Fibroblast of gingiva (primary cell): ENCODE data around the gene BRI3BP.
"Not testable (repeated sequence)": the region's sequence is repeated elsewhere in the genome, so short reads cannot be mapped to it uniquely, and the experiment has no call there.

Experiments
- DNase-seq: peaks from one replicate; pipeline ENCODE4 v3.0.0-alpha.2; 2011; ENCODE audit warnings: low read depth

The BRI3BP gene

DNA sequence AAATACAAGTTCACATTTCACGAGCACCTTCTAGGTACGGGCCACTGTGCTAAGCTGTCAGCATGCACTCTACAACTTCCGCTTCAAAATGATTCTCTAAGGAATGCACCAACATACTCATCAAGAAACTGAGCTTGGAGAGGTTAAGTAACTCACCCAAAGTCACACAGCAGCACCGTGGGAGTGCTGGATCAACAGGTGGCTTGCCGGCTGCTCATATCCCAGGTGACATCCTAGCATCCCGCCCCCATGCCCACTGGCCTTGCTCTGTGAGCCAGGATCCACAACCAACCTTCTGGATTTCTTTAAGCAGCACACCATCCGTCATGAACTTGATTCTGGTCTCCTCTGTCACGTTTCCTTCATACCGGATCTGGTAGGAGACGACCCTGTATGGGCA lies 21.2 kb upstream of the BRI3BP start:
- no peak for DNase-seq

DNA sequence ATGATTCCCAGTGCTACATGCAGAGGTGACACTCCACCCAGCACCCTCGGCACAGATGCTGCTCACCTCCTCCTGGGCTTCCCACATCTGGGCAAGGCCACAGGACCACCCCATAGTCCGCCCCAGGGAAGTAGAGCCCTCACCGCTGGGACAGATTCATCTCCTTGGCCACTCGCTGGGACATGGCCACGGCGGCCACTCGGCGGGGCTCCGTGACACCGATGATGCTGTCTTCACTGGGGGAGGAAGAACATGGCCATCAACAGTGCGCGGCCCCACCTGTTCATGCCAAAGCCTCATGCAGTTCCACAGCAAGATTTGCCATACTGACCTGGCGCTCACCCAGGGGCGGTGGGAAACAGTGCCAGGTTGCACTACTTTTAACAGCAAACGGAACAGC lies 18.2 kb upstream of the BRI3BP start:
- DNase-seq = no peak

DNA sequence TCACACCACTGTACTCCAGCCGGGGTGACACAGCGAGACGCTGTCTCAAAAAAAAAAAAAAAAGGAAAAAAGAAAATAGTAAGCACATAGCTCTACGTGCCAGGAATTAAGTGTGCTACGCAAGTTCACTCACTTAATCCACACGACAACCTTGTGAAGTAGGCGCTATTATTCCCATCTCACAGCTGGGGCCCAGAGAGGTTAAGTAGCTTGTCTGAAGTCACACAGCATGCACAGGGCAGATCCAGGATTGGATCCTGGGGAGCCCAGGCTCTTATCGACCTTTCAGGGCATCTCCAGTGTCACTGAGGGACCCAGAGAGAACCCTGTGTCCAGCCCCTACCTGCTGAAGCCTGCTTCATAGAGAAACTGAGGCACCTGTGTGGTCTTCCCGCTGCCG lies 16.4 kb upstream of the BRI3BP start:
- no peak for DNase-seq

DNA sequence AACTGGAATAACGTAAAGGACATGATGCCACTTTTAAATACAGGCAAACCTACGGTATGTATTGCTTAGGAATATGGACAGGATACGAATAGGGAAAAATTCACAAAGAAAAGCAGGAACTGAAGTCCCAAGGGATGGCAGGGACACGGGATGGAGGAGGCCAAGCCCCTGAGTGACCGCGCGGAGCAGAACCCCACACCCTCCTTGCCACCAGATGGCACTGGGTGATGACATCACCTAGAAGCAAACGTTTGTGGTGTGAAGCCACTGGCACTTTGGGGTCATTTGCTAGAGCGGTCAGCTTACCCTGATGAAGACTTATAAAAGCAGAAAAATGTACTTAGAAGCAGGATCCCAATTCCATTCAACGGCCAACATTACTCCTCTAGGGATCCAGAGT lies 13.9 kb upstream of the BRI3BP start:
- no peak for DNase-seq

DNA sequence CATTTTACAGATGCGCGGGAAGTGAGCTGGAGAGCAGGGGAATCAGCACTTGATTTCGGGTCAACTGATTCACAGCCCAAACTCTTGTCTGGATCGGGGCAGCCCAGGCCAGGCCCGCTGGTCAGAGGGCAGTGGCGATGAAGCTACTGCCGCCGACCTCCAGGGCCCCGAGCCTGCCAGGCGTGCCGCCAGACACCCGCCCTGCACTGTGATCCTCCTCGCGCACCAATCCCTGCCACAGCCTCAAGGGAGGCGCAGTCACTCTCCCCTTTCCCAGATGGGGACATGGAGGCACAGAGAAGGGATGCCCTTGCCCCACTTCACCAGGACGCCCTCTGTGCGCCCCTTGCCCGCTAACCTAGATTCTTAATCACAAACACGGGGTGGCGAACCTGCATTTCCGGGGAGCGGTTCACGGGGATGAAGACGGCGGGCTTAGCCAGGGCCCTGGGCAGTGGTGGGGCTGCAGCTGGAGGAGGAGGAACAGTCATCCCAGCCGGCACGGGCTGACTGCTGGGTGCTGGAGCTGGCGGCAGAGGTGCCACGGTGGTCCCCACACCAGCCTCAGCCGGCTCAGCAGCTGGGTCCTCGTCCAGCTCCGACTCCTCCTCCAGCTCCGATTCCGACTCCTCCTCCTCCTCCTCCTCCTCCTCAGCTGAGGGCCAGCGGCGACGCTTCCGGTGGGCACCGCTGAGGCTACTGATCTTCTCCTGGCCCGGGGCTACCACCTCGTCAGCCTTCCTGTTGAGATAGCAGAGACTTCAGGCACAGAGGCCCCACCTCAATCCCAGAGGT lies 13.2 kb upstream of the BRI3BP start:
- no peak for DNase-seq

DNA sequence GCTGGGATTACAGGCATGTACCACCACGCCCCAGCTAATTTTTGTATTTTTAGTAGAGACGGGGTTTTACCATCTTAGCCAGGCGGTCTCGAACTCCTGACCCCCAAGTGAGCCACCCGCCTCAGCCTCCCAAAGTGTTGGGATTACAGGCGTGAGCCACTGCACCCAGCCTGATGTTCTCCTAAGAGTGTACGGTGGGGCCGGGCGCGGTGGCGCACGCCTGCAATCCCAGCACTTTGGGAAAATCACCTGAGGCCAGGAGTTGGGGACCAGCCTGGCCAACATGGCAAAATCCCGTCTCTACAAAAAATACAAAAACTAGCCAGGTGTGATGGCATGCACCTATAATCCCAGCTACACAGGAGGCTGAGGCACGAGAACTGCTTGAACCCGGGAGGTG lies 6.6 kb upstream of the BRI3BP start:
- DNase-seq = not testable (repeated sequence)

DNA sequence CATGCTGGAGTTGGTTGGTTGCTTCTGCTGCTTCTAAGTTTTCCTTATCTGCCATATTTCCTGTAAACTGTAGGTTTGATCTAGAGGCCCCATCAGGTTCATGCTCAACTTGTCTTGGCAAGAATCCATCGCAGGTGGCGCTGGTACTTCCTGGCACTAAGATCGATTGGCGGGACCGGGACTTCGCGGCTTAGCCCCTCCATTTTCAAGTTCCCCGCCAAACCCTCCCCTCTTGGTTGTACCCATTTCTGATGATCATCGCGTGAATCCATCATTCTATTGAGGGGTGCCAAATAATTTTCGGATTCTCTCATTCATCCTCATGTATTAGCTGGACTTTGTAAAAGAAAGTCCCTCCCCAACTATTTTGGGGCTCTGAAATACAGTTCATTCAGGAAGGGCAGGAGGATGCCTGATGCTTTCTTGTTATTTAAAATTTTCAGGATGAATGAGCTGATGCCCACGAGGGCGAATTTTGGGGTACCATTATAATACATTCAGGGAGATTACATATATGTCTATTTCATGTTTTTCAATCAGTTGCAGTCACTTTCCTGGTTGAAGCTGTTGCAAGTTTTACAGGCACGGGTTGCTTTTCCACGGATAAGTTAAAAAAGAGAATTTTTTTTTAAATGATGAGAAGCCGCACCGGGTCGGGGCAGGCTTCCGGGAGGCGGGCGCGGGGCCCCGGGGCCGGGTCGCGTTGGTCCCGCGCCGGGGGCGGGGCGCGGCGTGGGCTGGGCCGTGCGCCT lies 395 bp upstream of the BRI3BP start:
- no peak for DNase-seq

DNA sequence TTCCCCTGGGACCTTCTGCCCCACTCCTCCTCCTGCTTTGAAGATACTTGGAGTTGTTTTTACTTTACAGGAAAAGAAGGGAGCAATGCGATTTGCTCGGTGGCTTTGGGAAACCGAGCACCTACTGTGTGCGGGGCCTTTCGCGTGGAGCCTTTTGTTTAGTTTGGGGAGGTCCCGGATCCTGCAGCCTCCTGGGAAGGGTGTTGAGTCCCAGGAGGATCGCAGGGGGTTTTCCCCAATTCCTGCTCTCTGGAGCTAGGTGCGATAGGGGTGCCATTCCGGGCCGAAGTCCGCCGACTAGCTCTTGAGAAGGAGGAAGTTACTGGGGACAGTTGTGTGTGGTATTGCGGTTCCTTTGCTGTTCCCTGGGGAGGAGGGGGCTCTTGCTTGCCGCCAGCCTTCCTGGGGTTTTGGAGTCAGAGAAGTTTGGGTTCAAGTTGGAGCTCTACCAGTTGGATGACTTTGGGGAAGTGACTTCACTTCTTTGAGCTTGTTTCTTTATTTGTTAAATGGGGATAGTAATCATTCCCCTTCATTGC lies 1.1 kb downstream of the BRI3BP start:
- DNase-seq = no peak

DNA sequence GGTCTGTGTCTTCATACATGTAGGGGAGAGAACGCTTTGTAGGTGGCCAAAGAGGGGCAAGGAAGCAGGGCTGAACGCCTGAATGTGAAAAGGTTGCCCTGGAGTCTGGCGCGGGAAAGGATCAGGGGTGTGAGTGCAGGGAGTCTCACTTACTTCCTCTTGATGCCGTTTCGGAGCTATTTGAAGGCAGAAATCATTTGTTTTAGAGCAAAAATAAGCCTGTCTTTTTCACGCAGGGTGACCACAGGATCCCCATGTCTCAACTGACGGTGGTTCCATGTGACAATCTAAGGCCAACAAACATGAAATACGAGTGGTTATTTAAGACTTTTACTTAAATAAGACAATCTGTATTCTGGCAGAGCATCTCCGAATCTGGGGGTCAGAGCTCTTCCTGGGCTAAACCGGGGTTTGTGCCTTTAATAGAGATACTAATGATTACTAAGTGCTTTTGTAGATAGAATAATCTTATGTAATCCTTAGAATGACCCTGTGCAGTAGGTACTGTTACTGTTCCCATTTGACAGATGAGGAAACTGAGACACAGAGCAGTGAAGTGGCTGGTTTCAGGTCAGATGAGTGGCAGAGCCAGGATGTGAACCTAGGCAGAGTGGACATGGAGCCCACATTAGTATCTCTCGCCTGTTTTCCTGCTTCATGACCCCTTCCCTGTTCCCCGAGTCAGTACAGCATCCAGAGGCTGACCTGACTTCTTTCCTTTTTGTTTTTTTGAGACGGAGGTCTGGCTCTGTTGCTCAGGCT lies 1.9 kb downstream of the BRI3BP start:
- DNase-seq = no peak

DNA sequence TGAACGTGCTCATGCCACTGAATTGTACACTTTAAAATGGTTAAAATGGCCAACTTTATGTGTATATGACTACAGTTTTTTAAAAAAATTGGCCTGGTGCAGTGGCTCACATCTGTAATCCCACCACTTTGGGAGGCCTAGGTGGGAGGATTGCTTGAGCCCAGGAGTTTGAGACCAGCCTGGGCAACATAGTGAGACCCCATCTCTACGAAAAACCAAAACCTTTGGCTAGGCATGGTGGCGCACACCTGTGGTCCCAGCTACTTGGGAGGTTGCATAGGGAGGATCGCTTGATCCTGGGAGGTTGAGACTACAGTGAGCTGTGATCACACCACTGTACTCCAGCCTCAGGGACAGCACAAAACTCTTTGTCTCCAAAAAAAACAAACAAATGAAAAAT lies 5.3 kb downstream of the BRI3BP start:
- no peak for DNase-seq

DNA sequence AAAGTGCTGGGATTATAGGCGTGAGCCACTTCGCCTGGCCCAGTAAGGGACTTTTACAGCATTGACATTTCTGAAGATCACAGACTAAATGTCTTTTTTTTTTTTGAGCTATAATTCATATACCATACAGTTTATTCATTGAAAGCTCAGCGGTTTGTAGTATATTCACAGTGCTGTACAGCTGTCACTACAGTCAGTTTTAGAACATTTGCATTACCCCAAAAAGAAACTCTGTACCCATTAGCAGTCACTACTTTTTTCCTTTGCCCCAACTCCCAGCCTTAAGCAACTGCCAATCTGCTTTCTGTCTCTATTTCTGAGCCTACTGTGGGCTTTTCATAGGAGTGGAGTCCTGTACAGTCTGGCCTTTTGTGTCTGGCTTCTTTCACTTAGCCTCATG lies 8.2 kb downstream of the BRI3BP start:
- no peak for DNase-seq

DNA sequence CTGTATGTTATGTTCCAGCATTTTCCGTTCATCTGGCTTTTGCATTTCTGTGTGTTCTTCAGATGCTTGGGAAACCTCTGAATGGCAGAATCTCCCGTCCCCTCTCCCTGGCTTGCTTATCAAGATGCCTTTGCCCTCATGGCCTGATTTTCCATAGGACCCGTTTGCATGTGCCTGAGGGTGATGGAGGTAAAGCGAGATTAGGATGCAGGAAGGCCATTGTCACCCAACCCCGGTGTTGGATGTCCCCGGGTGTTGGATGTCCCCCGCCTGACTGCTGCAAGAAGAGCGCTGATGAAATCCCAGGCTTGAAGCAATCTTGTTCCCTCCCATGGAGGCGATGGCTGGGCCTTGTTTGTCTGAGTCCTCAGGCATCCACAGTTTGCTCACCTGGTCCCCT lies 9.6 kb downstream of the BRI3BP start:
- no peak for DNase-seq

DNA sequence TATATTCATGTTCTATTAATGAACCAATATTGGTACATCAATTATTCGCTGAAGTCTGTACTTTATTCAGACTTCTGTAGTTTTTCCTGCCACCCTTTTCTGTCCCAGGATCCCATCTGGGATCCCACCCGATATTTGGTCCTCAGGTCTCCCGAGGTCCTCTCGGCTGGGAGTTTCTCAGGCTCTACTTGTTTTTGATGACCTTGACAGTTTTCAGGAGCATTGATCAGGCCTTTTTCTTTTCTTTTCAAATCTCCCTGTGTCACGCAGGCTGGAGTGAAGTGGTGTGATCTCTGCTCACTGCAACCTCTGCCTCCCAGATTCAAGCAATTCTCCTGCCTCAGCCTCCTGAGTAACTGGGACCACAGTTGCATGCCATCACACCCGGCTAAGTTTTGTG lies 11.2 kb downstream of the BRI3BP start:
- DNase-seq = no peak

DNA sequence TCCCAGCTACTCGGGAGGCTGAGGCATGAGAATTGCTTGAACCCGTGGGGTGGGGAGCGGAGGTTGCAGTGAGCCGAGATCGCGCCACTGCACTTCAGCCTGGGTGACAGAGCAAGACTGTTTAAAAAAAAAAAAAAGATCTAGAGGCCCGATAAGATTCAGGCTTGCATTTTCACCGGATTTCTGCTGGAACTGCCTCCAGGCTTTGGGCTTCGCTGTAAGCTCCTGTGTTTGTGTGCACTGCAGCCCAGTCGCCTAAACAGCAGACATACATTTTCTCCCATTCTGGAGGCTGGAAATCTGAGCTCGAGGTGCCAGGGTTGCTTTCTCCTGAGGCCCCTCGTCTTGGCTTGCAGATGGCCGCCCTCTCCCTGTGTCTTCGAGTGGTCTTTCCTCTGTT lies 12.2 kb downstream of the BRI3BP start:
- DNase-seq = no peak

DNA sequence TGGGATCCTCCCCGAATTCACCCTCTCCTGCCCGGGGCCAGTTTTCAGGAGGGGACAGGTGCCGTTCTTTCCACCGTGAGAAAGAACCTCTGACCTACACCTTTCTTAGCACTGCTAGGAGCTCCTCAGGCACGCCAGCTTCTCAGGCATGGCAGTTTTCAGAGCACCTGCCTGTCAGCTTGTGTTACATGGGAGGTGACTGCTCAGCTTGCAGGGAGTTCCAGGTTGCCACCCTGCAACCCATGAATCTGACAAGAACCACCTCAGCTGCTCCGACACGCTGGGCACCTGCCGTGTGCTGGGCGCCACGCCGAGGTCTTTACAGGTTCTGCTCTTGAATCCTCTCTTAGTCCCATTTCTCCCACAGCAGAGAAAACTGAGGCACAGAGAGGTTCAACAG lies 12.9 kb downstream of the BRI3BP start:
- no peak for DNase-seq

DNA sequence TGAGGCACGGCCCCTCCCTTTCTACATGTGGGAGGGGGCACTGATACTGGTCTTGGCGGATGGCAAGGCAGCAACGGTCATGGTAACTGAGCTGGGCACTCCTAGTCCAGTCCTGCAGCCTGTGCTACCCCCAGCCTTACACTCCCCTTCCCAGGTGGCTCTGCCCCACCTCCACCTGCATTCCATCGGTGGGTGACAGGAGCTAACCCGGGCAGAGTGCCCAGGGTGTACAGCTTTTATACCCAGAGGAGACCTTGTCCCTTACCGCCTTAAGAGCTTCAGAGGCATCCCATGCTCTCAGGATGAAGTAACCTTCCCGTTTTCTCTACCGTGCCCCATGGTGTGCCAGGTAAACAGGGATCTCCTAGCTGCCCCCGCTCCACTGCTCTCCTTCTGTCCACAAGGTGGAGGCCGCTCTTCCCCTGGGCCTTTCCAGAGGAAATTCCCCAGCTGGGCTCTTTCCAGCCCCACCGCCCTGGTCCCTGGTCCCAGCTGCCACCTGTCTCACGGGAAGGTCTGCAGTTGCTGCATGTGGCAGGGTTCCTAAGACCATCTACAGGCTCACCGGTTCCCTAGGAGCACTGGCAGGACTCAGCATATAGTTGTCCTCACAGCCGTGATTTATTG lies 20.5 kb downstream of the BRI3BP start:
- DNase-seq = no peak

DNA sequence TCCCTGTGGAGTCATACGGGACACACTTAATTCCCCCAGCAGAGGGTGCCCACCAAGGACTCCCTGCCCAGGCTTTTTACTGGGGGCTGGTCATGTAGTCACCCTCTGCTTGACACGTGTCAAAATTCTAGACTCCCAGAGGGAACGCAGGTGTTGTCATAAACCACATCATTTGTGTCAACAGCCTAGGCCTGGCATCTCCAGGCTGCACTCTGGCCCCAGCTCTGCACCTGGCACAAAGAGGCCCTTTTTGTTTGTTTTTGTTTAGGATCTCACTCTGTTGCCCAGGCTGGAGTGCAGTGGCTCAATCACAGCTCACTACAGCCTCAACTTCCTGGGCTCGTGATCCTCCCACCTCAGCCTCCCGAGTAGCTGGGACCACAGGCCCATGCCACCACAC lies 21.1 kb downstream of the BRI3BP start:
- DNase-seq = no peak

DNA sequence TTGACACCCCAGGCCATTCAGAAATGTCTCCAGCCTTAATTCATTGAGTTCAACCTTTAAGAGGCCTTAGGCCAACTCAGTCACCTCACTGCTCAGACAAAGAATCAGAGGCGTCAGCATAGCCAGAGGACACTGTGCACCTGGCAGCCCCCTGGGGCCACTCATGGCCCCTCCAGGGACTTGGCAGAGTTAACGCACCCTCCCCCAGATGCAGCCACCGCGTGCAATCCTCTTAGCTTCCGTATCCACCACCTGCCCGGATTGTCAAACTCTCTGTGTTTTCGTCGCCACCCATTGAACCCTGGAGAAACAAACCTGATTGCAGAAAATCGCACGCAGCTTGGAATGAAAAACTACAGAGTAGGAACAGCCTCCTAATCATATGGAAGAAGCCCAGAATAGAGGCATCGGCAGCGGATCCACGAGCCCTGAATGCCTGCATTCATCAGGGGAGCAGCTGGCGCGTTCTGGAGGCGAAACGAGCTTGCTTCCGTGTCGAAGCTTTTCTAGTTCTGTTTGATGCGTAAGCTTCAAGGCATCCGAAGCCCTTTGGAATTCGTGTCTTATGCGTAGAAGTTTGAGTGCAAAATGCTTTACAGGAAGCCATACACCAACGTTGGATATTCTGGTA lies 22.4 kb downstream of the BRI3BP start:
- no peak for DNase-seq

DNA sequence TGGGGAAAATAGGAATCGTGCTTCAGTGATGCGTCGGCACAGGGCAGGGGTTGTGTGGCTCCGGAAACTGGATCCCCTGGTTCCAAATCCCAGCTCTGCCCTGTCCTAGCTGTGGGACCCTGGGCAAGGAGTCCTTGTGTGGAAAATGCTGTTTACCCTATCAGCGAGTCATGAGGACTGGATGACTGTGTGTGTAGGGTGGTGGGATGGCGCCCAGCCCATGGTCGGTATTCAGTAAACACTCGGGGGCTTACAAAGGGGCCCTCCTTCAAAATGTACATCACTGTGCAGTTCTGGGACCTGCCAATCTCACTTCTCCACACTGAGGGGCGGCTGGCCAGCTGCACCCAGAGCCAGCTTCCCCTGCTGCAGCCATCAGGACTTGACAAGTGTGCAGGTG lies 24.4 kb downstream of the BRI3BP start:
- DNase-seq = no peak

DNA sequence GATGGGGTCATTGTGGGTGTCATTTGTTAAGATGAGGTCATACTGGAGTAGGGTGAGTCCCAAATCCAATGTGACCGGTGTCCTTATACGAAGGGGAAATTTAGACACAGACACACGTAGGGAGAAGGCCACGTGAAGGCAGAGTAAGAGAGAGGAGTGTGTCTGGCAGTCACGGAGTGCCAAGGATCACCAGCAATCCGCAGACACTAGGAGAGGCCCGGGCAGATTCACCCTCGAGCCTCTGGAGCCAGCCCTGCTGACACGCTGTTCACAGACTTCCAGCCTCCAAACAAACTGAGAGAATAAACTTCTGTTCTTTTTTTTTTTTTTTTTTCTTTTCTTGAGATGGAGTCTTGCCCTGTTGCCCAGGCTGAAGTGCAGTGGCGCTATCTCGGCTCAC lies 24.9 kb downstream of the BRI3BP start:
- DNase-seq = no peak

DNA sequence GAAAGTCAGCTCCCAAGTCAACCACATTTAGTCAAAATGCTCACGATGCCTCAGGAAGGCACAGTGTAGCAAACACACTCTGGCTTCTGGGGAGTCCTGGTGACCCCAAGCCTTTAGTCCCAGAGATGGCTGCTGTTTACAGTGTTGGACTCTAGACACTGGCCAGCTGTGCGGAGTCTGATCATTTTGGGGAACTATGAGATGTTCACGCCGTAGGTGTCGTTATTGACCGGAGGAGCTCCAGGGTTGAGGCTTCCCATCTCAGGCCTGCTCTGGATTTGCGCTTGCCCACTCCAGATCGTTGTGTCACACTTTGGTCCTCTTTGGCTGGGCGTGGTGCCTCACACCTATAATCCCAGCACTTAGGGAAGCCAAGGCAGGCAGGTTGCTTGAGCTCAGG lies 27.7 kb downstream of the BRI3BP start:
- DNase-seq = no peak

DNA sequence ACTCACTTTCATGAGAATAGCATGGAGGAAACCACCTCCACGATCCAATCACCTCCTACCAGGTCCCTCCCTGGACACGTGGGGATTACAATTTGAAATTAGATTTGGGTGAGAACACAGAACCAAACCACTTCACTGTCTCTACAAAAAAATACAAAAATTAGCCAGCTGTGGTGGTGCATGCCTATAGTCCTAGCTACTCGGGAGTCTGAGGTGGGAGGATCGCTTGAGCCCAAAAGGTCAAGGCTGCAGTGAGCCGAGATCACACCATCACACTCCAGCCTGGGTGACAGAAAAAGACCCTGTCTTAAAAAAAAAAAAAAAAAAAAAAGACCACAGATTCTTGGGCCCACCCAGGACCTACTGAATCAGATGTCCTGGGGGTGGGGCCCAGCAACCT lies 28.3 kb downstream of the BRI3BP start:
- DNase-seq = no peak
